Psoas muscle (tissue), 8 donors: ENCODE measurements around the gene RSPH3. TPM values are rescaled to one million over a fixed set of nuclear protein-coding genes. Genes with fewer than 3 reads are reported as not detected.
A peak's percentile ranks its signal among the peaks of the same experiment; 100 is the strongest.
"Not testable (repeated sequence)": the region's sequence is repeated elsewhere in the genome, so short reads cannot be mapped to it uniquely, and the experiment has no call there.

Source experiments
- ATAC-seq, 4 donors: fragments of 200-7000 bp; cut with Tn5 transposase; one replicate each; pipeline ENCODE4 v1.9.1; 2020; ENCODE audit warnings: moderate library complexity in 3 of 4, mild to moderate bottlenecking in 2 of 4
- DNase-seq, 2 donors: peaks; one replicate each; pipeline ENCODE4 v3.0.0-alpha.2; 2020
- H3K27ac ChIP-seq: fragments of 200-600 bp; one replicate; pipeline ENCODE4 v1.8.0; 2022
- H3K27me3 ChIP-seq, 3 donors: fragments of 200-600 bp in 1 of 3; one replicate each; pipeline versions ENCODE4 v1.6.1 to v1.8.0; 2013 to 2022; ENCODE audit warnings: low read length in 2 of 3, mild to moderate bottlenecking in 2 of 3, moderate library complexity in 1 of 3; ENCODE audit not compliant: insufficient read depth in 3 of 3
- H3K36me3 ChIP-seq, 2 donors: fragments of 200-600 bp in 1 of 2; one replicate each; pipeline versions ENCODE4 v1.6.1 to v1.8.0; 2013 to 2022; ENCODE audit warnings: low read depth in 1 of 2, mild to moderate bottlenecking in 1 of 2, moderate library complexity in 1 of 2; ENCODE audit not compliant: insufficient read depth in 1 of 2
- H3K4me1 ChIP-seq: fragments of 200-600 bp; one replicate; pipeline ENCODE4 v1.8.0; 2022
- H3K4me3 ChIP-seq: fragments of 200-600 bp; one replicate; pipeline ENCODE4 v1.8.0; 2022; ENCODE audit warnings: mild to moderate bottlenecking
- H3K9me3 ChIP-seq: fragments of 200-600 bp; one replicate; pipeline ENCODE4 v1.8.0; 2022
- CTCF ChIP-seq: fragments of 200-600 bp; IDR thresholded peaks from one replicate; pipeline ENCODE4 v1.8.0; 2022; ENCODE audit warnings: antibody characterized with exemption
- WGBS, 3 donors: extraction: QIAGEN DNeasy Blood & Tissue Kit; methylation state at CpG; one replicate each; pipeline versions ENCODE4 v1.1.6 to v1.1.7; 2013; 5-methylcytosine and 5-hydroxymethylcytosine counted together
- intact Hi-C, 2 donors: fragments of 100-400 bp; cut with DNase I; formaldehyde crosslinking; loops; one replicate each; pipeline versions ENCODE4 v1.11.0 to v1.14.2; 2022
- polyA plus RNA-seq, 3 donors: library from polyadenylated mRNA; stranded (reverse); fragments of 200-250 nt; gene quantifications; one replicate each; pipeline ENCODE4 v1.2.3, GENCODE V29; 2013
- total RNA-seq, 4 donors: library from RNA; stranded (reverse); fragmentation: NEBNext Ultra II Directional in 2 of 4; extraction: Animal tissue kit (Norgen Biotek cat#: 25700) in 2 of 4; gene quantifications; one replicate each; pipeline versions ENCODE4 v1.2.1 to v1.2.4, GENCODE V29; 2021 to 2023
- donor health status: healthy with polysubstance abuse.
- donor health status: DM: no; HTN: no; CAD: no; lungs with moderate emphysema.
- donor health status: Bipolar disorder and iron deficiency.
- donor health status: healthy.
- donor health status: DM: yes; HTN: yes; CAD: no.
- donor health status: DM: no; HTN: no; CAD: no.
- donor health status: DM: no; HTN: no; CAD: no.
- donor health status: DM: yes; HTN: yes; CAD: no.

Gene RSPH3
- total and polyA plus RNA-seq, 7 donors = 1.4 to 5.2 (median 2.8) TPM

GRCh38 chr6:159017757-159018559 lies 18.0 kb upstream of the RSPH3 start:
- H3K4me3 ChIP-seq = no peak overlapping the region
- no peak for TF ChIP-seq CTCF
- intact Hi-C loops = no loop called here
- no peaks in the 10 kb centered on the region for H3K36me3 ChIP-seq
- WGBS, 3 donors = 86 to 92% (median 86%) methylated on average over 3 of the region's 3 CpGs
- no peak for ATAC-seq
- no peak overlapping the region for H3K27ac ChIP-seq
- no peaks in the 10 kb centered on the region for H3K27me3 ChIP-seq
- no peak for DNase-seq
- H3K4me1 ChIP-seq = no peaks in the 10 kb centered on the region
- peaks cover 7% of the 10 kb centered on the region for H3K9me3 ChIP-seq

GRCh38 chr6:159014406-159014805 lies 14.4 kb upstream of the RSPH3 start:
- no peaks in the 10 kb centered on the region for H3K4me1 ChIP-seq
- H3K4me3 ChIP-seq = no peak overlapping the region
- intact Hi-C loops = no loop called here
- no peaks in the 10 kb centered on the region for H3K36me3 ChIP-seq
- DNase-seq = no peak
- peaks cover 7% of the 10 kb centered on the region for H3K9me3 ChIP-seq
- no peak overlapping the region for H3K27ac ChIP-seq
- TF ChIP-seq CTCF = no peak
- no peak for ATAC-seq
- H3K27me3 ChIP-seq = no peaks in the 10 kb centered on the region

DNA sequence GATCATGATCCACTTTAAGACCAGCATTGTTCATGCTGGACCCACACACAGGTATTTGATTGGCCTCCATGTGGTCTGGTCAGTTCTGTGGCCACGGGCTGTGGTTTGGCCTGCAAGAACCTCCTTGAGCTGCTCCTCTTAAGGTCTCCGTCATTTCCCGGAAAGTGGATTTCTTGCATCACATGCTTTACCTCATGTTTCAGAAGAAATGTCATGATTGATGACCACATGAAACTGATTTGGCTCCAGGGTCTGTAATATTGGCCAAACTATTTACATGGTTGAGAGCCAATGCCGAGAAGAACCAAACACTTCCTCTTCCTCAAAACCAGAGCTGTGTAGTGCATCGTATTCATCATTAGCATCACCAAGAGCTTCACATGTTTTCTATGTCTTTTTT lies 13.2 kb upstream of the RSPH3 start:
- peaks cover 7% of the 10 kb centered on the region for H3K9me3 ChIP-seq
- WGBS, 3 donors = 56 to 80% (median 65%) methylated on average over 5 of the region's 5 CpGs
- intact Hi-C loops = no loop called here
- no peaks in the 10 kb centered on the region for H3K4me1 ChIP-seq
- no peaks in the 10 kb centered on the region for H3K36me3 ChIP-seq
- no peak overlapping the region for H3K4me3 ChIP-seq
- H3K27me3 ChIP-seq = no peaks in the 10 kb centered on the region
- no peak overlapping the region for H3K27ac ChIP-seq
- no peak for TF ChIP-seq CTCF
- no peak for DNase-seq
- peak in 1 of 4 donors; percentile 40 for ATAC-seq

- H3K9me3 ChIP-seq = peaks cover 7% of the 10 kb centered on the region
- intact Hi-C loops = no loop called here
- H3K4me3 ChIP-seq = no peak overlapping the region
- no peaks in the 10 kb centered on the region for H3K4me1 ChIP-seq
- 91 to 93% (median 93%) methylated on average over 4 of the region's 4 CpGs for WGBS, 3 donors
- H3K27ac ChIP-seq = no peak overlapping the region
- no peaks in the 10 kb centered on the region for H3K36me3 ChIP-seq
- DNase-seq (no peak), ATAC-seq (no peak)
- no peaks in the 10 kb centered on the region for H3K27me3 ChIP-seq
- TF ChIP-seq CTCF = no peak
Measured at GRCh38 chr6:159012201-159012600, 12.2 kb upstream of the RSPH3 start.

DNA sequence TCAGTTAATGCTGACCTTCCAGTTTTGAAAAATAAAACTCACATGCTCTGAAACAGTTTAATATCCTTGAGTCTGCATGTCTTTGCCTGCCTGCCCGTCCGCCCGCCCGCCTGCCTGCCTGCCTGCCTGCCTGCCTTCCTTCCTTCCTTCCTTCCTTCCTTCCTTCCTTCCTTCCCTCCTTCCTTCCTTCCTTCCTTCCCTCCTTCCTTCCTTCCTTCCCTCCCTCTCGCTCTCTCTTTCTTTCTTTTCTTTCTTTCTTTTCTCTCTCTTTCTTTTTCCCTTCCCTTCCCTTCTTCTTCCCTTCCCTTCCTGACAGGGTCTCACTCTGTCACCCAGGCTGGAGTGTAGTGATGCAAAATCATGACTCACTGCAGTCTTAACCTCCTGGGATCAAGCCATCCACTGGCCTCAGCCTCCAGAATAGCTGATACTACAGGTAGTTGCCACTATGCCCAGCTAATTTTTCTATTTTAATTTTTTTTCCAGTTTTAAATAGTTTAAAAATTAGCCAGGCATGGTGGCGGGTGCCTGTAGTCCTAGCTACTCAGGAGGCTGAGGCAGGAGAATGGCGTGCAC lies 10.1 kb upstream of the RSPH3 start:
- H3K4me3 ChIP-seq, H3K9me3 ChIP-seq, ATAC-seq, H3K4me1 ChIP-seq, H3K27ac ChIP-seq, H3K36me3 ChIP-seq, intact Hi-C loops, H3K27me3 ChIP-seq, DNase-seq: not testable (repeated sequence)
- 70 to 76% (median 76%) methylated on average over 7 of the region's 7 CpGs for WGBS, 3 donors
